NAMALWA (cell line): Measurements from ENCODE around the gene PDE4A.
"Not testable (repeated sequence)": the region's sequence is repeated elsewhere in the genome, so short reads cannot be mapped to it uniquely, and the experiment has no call there.

Experiments
- DNase-seq: peaks from one replicate; pipeline ENCODE4 v3.0.0-alpha.2; 2015; ENCODE audit warnings: low spot score

The PDE4A gene

DNA sequence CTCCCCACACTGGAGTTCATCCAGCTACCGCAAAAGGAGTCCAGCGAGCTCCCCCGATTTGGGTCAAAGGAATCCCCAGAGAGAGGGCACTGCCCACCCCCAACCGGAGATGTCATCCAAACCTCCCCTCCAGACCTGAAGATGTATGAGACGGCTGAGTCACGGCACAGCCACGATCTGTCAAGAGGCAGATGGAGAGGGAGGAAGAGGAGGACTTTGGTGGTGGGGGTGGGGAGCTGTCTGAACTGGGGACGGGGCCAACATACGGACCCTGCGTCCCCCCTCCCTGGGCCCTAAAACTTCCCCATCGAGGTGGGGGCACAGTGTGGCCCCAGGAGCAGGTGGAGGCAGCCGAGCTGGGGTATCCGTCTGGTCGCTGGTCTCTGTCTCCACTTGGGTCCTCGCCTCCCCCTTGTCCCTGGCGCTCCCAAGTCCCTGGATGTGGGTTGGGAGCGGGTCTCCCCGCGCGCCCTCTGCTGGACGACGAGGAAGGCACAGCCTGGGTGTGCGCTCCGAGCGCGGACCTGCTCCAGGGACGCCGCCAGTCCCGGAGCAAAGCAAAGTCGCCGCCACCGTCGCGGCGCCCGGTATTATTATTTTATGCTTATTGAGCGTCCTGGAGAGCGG, 3.8 kb downstream of the PDE4A start:
- peak; percentile 76 for DNase-seq

DNA sequence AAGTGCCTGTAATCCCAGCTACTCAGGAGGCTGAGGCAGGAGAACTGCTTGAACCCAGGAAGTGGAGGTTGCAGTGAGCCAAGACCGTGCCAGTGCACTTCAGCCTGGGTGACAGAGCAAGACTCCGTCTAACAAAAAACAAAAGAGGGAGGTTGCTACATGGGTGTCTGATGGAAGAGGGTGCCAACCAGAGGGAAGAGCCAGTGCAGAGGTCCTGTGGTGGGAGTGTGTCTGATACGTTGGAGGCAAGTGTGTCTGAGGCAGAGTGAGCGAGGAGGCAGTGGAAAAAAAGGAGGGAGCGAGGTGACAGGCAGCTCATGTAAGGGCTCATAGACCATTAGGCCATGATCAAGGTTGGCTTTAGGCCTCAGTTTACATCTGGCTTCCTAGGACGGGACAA, 6.8 kb downstream of the PDE4A start:
- no peak for DNase-seq

DNA sequence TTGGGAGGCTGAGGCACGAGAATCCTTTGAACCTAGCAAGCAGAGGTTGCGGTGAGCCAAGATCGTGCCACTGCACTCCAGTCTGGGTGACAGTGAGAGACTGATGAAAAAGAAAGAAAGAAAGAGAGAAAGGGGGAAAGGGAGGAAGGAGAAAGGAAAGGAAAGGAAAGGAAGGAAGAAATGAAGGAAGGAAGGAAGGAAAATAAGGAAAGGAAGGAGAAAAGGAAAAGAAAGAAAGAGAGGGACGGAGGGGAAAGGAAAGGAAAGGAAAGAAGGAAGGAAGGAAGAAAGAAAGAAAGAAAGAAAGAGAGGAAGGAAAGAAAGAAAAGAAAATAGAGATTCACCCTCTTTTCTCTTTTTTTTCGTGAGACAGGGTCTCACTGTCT, 8.7 kb downstream of the PDE4A start:
- DNase-seq = no peak

DNA sequence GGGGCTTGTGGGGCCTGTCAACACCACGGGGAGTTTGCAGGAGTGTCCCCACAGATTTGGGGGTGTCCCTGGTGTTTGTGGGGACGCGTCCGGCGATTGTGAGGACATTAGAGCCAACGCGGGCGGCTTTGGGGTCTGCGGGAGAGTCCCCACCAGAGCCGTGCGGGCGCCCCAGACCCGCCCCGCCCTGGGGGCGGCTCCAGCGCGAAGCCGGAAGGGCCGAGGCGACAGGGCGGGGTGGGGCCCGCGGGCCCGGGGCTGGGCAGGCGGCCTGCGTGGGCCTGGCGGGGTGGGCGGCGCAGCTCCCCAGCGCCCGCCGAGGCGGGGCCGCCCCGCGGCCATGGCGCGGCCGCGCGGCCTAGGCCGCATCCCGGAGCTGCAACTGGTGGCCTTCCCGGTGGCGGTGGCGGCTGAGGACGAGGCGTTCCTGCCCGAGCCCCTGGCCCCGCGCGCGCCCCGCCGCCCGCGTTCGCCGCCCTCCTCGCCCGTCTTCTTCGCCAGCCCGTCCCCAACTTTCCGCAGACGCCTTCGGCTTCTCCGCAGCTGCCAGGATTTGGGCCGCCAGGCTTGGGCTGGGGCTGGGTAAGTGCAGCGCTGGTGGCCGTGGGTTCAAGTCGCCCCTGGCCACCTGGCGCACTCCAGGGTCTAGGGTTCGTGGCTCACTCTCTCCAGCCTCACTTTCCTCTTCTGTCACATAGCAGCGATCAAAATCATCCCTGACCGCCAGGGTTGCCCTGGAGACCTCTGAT, 10.3 kb downstream of the PDE4A start:
- DNase-seq = no peak

DNA sequence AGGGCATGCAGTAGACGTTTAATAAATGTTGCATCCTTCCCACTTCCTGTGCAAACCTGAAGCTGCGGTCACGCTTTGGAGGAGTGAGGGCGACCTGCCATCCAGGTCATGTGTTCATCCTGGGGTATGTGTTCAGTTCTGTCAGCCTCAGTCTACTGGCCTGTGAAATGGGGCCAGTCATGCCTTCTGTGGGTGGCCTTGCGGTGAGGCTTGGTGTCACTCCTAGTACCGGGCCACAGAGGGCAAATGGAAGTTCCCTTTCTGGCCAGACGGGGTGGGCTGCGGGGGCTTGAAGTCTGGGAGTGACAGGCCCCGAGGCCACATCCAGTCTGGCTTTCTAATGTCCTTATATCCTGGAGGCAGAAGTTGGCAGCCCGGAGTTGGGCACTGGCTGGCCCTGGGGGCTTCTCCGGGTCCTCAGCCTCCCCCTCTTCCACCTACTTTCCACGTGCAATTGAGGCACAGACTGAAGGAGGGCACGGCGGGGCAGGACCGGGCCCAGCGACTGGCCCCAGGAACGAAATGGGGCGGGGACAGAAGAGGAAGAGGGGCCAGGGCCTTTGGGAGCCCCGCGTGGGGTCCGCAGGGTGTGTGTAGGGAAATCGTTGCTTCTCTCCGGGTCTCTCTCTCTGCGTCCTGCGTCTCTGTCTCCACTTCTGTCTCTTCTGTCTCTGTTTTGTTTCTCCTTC, 11.1 kb downstream of the PDE4A start:
- DNase-seq = peak; percentile 32

DNA sequence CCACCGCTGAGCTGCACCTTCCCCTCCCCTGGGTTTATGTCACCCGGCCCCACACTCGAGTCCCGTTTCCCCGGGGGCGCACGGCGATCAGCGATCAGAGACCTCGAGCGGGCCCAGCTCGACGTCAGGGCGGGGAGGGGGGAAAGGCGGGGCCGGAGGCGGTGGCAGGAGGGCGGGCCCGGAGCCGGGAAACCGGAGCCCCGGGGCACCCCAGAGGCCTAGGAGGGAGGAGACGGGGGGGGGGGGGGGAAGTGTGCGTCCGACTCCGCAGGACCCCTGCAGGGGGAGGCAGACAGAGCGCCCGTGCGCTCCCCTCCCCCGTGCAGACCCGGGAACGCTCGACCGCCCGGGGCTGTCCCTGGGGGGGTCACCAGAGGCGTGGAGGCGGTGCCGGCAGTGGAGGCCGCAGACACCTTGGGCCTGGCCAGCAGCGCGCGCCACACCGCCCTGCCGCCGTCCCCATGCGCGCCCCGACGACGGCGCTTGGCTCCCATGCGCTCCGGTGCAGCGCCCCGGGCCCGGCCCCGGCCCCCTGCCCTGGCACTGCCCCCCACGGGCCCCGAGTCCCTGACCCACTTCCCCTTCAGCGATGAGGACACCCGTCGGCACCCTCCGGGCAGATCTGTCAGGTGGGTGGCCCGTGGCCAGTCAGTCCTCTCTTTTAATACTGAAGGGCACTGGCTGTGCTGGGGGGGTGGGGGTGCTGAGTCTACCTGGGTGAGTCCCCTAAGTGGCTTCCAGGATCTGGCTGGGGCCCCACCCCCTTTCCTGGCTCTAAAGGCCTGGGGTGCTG, 11.8 kb downstream of the PDE4A start:
- peak; percentile 14 for DNase-seq

DNA sequence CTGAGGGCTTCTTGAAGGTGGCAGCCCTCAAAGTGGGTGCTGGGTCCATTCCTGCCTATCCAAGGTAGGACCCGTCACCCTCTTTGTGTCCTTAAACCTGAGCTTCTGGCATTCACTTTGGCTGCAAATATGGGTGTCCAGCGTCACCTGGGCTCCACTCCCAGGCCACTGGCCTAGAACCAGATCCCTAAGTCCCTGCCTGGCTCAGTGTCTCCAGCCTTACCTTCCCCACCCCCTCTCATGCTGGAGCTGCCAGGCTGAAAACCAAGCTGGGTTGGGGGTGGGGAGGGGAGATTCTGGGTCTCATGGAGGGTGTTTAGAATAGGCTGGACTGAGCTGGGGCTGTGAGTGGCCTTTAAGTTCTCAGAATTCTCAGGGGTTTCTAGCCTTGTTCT, 12.4 kb downstream of the PDE4A start:
- peak; percentile 2 for DNase-seq

DNA sequence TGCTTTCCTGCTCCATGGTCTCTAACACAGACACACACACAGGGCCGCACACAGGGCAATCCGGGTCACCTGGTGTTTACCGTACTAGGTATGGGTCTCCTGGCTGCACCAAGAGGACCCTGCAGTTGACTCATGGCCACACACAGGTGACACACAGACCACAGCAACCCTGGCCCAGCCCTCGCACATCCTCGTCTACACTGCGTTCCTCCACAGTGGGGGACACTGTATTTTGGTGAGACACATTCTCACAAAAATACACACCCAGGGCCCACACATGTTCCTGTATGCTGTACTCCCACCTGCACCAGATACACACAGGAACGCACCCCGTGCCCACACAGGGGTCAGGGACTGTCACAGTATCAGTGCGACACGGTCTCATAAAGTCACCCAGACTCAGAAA, 12.8 kb downstream of the PDE4A start:
- DNase-seq = no peak

DNA sequence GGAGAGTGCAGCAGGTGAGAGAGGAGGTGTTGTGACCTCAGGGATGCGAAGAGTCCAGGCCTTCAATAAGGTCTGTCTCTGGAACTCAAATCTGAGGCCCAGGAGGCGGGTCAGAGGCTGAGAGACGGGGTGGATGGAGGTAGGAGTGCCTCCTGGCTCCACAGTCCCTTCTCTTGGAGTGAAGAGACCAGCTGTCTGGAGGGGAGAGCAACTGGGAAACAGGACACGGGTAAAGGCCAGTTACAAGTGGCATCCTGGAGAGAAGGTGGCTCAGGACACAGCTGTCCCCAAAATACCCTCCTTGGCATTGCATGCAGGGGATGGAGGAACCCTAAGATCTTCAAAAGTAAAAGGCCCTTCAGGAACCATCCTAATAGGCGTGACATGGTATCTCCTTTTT, 19.2 kb downstream of the PDE4A start:
- no peak for DNase-seq

DNA sequence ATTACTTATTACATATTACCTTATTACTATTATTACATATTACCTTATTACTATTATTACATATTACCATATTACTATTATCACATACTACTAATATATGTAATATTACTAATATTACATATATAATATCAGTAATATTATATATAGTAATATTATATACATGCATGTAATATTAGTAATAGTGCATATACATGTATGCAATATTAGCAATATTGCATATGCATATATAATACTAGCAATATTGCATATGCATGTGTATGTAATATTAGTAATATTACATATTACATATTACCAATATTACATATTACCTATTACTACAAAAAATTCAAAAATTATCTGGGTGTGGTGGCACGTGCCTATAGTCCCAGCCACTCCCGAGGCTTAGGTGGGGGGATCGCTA, 22.4 kb downstream of the PDE4A start:
- DNase-seq = no peak

DNA sequence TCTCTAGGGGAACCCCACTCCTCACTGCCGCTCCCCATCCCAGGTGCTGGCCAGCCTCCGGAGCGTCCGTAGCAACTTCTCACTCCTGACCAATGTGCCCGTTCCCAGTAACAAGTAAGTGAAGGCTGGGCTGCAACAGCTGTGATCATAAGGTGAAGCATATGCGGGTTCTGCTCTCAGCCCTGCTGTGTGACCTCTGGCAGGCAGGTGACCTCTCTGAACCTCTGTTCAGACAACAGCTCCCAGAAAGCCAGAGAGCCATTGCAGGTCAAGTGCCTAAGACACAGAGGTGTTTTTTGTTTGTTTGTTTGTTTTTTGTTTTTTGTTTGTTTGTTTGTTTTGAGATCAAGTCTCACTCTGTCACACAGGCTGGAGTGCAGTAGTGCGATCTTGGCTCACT, 28.7 kb downstream of the PDE4A start:
- DNase-seq = no peak

DNA sequence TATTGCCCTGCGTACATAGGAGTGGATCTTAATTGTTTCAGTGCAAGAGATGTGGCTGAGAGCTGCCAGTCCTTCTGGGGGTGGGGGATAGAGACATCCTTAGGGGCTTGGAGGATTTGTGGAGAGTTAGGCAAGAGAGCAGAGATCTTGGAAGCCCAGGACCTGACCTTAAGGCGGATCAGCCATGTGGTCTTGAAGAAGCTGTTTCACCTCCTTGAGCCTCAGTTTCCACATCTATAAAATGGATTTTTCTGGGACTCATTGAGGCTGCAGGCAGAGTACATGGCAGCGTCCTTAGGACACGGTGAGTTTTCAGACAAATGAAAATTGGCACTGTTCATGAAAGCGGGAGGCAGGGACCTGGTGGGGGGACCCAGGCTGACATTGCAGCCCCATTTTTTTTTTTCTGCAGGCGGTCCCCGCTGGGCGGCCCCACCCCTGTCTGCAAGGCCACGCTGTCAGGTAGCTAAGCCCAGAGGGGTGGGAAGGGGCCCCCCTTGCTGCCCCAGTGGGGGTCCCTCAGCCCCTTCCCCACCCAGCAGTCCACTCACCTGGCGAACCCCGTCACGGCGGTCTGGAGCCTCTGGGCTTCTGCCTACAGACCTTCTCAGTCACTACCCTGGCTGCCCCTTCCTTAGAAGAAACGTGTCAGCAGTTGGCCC, 30.0 kb downstream of the PDE4A start:
- DNase-seq = no peak

DNA sequence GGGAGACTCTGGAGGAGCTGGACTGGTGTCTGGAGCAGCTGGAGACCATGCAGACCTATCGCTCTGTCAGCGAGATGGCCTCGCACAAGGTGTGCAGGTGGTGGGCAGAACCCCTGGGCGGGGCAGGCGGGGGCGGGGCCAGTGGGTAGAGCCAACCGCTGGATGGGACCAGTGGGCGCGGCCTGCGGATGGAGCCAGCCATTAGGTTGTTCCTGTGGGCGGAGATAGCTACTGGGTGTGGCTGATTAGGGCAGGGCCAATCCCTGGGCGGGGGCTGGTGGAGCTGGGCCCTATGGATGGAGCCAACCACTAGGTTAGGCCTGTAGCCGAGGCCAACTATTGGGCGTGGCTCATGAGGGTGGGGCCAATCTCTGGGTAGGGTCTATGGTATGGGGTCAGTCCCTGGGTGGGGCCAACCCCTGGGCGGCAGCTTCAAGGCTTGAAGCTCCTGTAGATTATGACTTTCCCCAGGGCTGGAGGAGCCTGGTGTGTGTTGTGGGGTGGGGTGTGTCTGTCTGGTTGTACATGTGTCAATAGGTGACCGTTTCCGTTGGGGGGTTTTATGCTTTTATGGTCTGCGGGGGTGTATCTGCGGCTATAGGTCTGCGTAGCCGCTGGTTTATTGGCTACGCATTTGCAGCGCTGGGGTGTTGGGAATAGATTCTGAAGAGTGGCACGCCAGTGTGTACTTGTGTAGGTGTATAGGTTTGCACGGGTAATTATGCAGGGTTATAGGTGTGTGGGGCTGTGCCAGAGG, 30.7 kb downstream of the PDE4A start:
- DNase-seq = peak; percentile 89

DNA sequence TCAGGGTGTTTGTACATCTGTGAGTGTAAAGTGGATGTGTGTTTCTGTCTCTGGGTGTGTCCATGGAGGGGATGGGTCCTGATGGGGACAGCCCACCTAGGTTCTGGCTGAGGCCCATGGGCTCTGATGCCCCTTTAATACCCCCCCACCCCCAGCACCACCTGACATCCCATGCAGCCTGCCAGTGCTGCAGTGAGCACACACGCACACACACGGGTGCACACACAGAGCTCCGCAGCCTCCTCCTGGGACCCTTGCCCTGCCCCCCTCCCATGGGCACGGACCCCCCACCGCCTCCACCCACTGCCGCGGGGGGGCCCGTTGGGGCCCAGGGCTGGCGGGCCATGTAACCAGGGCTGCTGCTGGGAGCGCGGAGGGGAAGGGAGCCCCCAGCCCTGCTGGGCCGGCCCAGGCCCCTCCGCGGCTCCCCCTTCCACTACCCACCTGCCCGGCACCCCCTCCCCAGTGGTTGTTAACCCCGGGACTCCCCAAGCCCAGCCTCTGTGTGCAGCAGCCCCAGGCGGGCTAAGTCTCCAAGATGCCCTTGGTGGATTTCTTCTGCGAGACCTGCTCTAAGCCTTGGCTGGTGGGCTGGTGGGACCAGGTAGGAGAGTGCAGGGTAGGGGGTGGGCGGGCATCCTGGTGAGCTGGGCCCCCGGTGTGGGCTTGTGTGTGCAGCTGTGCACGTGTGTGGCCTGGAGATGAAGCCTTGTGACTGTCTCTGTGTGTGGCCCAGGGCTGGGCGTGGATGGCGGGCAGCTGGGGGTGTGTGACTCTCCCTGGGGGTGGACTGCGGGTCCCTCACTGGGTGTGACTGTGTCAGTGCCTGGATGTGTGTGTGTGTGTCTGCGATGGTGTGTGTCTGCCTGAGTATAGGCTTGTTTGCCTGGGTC, 32.6 kb downstream of the PDE4A start:
- no peak for DNase-seq

DNA sequence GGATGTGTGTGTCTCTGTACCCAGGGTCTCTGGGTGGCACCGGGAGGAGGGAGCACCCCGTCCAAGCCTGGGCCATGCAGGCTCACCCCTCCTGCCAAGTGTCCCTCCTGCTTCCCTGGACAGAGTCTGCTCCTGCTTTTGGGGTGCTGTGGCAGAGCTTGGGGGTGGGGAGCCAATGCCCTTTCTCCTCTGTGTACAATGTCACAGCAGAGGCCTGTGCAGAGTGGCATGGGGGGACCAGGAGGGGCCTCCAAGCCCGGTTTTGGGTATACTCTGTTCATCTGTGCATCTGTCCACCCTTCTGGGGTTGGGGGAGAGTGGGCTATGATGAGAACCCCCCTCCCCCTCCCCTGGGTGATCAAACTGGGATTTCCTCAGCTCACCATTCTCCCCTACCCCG, 33.5 kb downstream of the PDE4A start:
- DNase-seq = no peak

DNA sequence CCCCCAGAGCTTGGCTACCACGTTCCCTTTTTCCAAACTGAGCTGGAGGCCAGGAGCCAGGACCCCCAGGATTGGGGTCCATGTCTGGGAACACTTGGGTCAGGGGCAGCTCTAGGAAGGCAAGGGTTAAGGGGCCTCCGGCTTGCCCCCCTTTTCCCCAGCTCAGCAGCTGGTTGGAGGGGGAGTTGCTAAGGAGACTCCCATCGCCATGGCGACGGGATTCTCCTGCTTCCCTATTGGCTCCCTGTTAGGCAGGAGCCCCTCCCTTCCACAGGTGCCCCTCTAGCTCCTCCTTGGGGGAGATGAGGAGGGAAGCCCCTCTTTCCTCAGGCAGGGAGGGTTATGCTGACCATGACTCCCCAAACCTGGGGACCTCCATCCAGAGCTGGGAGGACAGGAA, 33.9 kb downstream of the PDE4A start:
- no peak for DNase-seq

DNA sequence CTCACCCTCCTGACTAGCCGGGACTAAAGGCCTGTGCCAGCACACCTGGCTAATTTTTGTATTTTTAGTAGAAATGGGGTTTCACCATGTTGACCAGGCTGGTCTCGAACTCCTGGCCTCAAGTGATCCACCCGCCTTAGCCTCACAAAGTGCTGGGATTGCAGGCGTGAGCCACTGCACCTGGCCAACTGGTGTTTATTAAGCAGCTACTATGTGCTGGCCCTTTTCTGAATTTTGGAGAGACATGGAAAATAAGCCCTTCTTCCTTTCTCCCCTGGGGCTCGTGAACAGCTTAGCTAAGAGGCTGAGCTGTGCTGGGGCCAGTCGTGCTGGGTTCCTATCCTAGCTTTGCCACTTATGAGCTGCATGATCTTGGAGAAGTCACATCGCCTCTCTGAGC, 38.4 kb downstream of the PDE4A start:
- not testable (repeated sequence) for DNase-seq

DNA sequence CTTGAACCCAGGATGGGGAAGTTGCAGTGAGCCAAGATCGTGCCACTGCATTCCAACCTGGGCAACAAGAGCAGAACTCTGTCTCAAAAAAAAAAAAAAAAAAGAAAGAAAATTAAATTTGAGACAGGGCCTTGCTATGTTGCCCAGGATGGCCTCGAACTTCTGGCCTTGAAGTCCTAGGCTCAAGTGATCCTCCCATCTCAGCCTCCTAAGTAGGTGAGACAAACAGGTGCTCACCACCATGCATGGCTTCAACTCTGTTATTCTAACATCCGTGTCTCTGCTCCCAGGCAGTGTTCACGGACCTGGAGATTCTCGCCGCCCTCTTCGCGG, 40.3 kb downstream of the PDE4A start:
- no peak for DNase-seq

DNA sequence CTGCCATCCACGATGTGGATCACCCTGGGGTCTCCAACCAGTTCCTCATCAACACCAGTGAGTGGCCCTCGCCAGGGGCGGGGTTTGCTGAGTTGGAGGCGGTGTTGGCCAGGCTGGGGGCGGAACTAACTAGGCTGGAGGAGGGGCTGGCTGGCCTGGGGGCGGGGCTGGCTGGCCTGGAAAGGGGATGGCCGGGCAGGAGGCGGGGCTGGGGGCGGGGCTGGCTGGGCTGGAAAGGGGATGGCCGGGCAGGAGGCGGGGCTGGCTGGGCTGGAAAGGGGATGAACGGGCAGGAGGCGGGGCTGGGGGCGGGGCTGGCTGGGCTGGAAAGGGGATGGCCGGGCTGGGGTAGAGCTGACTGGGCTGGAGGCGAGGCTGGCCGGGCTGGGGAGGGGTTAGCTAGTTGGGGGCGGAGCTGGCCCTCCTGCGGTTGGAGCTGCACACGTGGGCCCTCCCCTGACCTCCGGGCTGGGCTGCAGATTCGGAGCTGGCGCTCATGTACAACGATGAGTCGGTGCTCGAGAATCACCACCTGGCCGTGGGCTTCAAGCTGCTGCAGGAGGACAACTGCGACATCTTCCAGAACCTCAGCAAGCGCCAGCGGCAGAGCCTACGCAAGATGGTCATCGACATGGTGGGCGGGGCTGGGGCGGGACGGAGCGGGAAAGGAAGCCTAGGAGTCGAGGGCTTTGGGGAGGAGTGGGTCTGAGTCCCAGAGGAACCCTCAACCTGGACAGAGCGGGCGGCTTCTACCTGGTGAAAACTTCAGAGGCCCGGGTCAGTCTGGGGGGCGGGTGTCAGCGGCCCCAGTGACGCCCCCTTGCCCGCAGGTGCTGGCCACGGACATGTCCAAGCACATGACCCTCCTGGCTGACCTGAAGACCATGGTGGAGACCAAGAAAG, 41.0 kb downstream of the PDE4A start:
- DNase-seq = peak; percentile 91
